ENCODE data around the gene CDRT15. TPM values are rescaled to one million over a fixed set of nuclear protein-coding genes. Genes with fewer than 3 reads are reported as not detected.
"Not testable (repeated sequence)": the region's sequence is repeated elsewhere in the genome, so short reads cannot be mapped to it uniquely, and the experiment has no call there.

Gene CDRT15
- total and polyA plus RNA-seq, 5 donors from 2014 or later = 0.49 TPM; not detected in 4

GRCh38 chr17:14186443-14186842, 50.2 kb downstream of the CDRT15 start:
- H3K4me3 Mint-ChIP-seq; H3K4me3 ChIP-seq (ENCODE audit: low read depth, low read length); H3K9me3 Mint-ChIP-seq; H3K27ac ChIP-seq (ENCODE audit: insufficient read depth, low read length, poor library complexity, severe bottlenecking); H3K27me3 ChIP-seq (ENCODE audit: control insufficient read depth, insufficient read depth, low read length); H3K36me3 ChIP-seq (ENCODE audit: control insufficient read depth, insufficient read depth, low read length); ATAC-seq (ENCODE audit: low read depth in 2 of 2); H3K9me3 ChIP-seq (ENCODE audit: control insufficient read depth in 2 of 2, low read length in 2 of 2); DNase-seq; H3K36me3 Mint-ChIP-seq; H3K27me3 Mint-ChIP-seq: not testable (repeated sequence)
- Mint-ChIP-seq H3K4me1 (peaks cover 12 to 47% (median 26%) of the 10 kb centered on the region in 4 donors), H3K27ac (peak overlapping the region in 1 of 3 donors; percentile 88)
- peaks cover 15% of the 10 kb centered on the region for H3K4me1 ChIP-seq (ENCODE audit: control insufficient read depth, insufficient read depth, low read length, poor library complexity, severe bottlenecking)

Other genes with a start within 250 kb of the CDRT15 start
- 21.6 TPM for gene COX10, start 167.4 kb downstream of the CDRT15 start, total RNA-seq
- gene COX10, start 167.4 kb downstream of the CDRT15 start, polyA plus RNA-seq = 10 to 100 TPM; 26.2 to 32.5 (median 28.3) TPM
- gene HS3ST3B1, start 64.2 kb upstream of the CDRT15 start, total RNA-seq = 47.8 TPM
- gene HS3ST3B1, start 64.2 kb upstream of the CDRT15 start, polyA plus RNA-seq = 10 to 100 TPM; 22.7 to 36.9 (median 25.0) TPM